ENCODE results near the gene GNG3. TPM values are rescaled to one million over a fixed set of nuclear protein-coding genes. Genes with fewer than 3 reads are reported as not detected.

Gene GNG3
- total and polyA plus RNA-seq, 2 experiments from 2014 or later: 2.1 to 7.2 TPM

GRCh38 chr11:62705413-62705812, 2.1 kb upstream of the GNG3 start (continued):
- no peak for TF ChIP-seq ZNF462 (CRISPR knock-in tag; IDR thresholded peaks at IDR 0.05)
- no peak for TF ChIP-seq EZH2phosphoT487 (IDR thresholded peaks at IDR 0.05; ENCODE audit: unreplicated experiment)
- no peak for TF ChIP-seq POLR2AphosphoS5 (IDR thresholded peaks at IDR 0.05; ENCODE audit: low read depth)

GRCh38 chr11:62705880-62706849, 1.3 kb upstream of the GNG3 start:
- Mint-ChIP-seq H3K9me3 (no peaks in the 10 kb centered on the region), H3K27ac (peak overlapping the region; percentile 98), H3K27me3 (ENCODE audit: insufficient read depth, low read depth, poor library complexity) (peaks cover 27% of the 10 kb centered on the region), H3K4me1 (peaks cover 36% of the 10 kb centered on the region), H3K4me3 (peak overlapping the region; percentile 92), H3K36me3 (ENCODE audit: low read depth) (peaks cover 38% of the 10 kb centered on the region)
- Histone ChIP-seq H4K20me1 (replicated peaks; ENCODE audit: insufficient read depth) (no peaks in the 10 kb centered on the region), H3K4me1 (ENCODE audit: insufficient read depth) (peaks cover 28% of the 10 kb centered on the region), H3K27me3 (ENCODE audit: insufficient read depth) (no peaks in the 10 kb centered on the region), H3F3A (replicated peaks; ENCODE audit: low read depth) (peaks cover 46% of the 10 kb centered on the region), H3K27ac (ENCODE audit: low read depth) (peak overlapping the region; percentile 74), H2AFZ (peak overlapping the region; percentile 87; the same call in 1 of the 2 replicates), H3K4me3 (peak overlapping the region; percentile 65), H3K4me2 (peak overlapping the region; percentile 100), H3K79me2 (replicated peaks; ENCODE audit: insufficient read depth) (peaks cover 9% of the 10 kb centered on the region), H3K36me3 (ENCODE audit: insufficient read depth) (peaks cover 12% of the 10 kb centered on the region), H3K9me2 (ENCODE audit: insufficient read depth) (no peaks in the 10 kb centered on the region)
- ATAC-seq: peak; percentile 49
- TF ChIP-seq CREB1 (CRISPR knock-in tag; IDR thresholded peaks at IDR 0.05; ENCODE audit: low read depth) (no peak), POLR2AphosphoS5 (IDR thresholded peaks at IDR 0.05; ENCODE audit: low read depth) (peak; percentile 79), ZNF114 (CRISPR knock-in tag; IDR thresholded peaks at IDR 0.05) (no peak), CTCF (conservative IDR thresholded peaks at IDR 0.05; ENCODE audit: low read depth in 2 of 2) (no peak)
- DNase-seq (ENCODE audit: low spot score): peak; percentile 97

All from GM23338 (cell line).